Stomach (tissue), 9 donors: Measurements from ENCODE around the gene C10orf90. TPM values are rescaled to one million over a fixed set of nuclear protein-coding genes. Genes with fewer than 3 reads are reported as not detected.

Experiments used
- DNase-seq, 2 donors: peaks; one replicate each; pipeline versions ENCODE4 v3.0.0 to v3.0.0-alpha.2; 2013 to 2019
- H3K27ac ChIP-seq, 5 donors: fragments of 200-600 bp in 4 of 5; sonication (generic) in 4 of 5; one replicate each; pipeline ENCODE4 v1.5.1; 2013 to 2019; ENCODE audit warnings: mild to moderate bottlenecking in 1 of 5, moderate library complexity in 1 of 5
- H3K27me3 ChIP-seq, 3 donors: fragments of 200-600 bp; sonication (generic); one replicate each; pipeline ENCODE4 v1.5.1; 2017 to 2019; ENCODE audit warnings: mixed run types in 1 of 3
- H3K36me3 ChIP-seq, 4 donors: fragments of 200-600 bp; sonication (generic); 1 replicate in 3 of 4; 2 replicates in 1 of 4; pipeline ENCODE4 v1.5.1; 2016 to 2019
- H3K4me1 ChIP-seq, 4 donors: fragments of 200-600 bp; sonication (generic); one replicate each; pipeline ENCODE4 v1.5.1; 2016 to 2019
- H3K4me3 ChIP-seq, 4 donors: fragments of 200-600 bp; sonication (generic) in 3 of 4; one replicate each; pipeline ENCODE4 v1.5.1; 2016 to 2019; ENCODE audit warnings: mild to moderate bottlenecking in 1 of 4
- H3K9me3 ChIP-seq, 4 donors: fragments of 200-600 bp; sonication (generic); one replicate each; pipeline ENCODE4 v1.5.1; 2016 to 2019
- EP300 ChIP-seq: sonication (generic); formaldehyde crosslinking; IDR thresholded peaks from one replicate; pipeline ENCODE4 v1.6.1; 2017; ENCODE audit warnings: antibody characterized with exemption
- POLR2A ChIP-seq, 4 donors: fragments of 450-650 bp; IDR thresholded peaks; one replicate each; pipeline ENCODE4 v1.6.1; 2016; ENCODE audit warnings: antibody characterized with exemption in 4 of 4, control low read depth in 2 of 4, mild to moderate bottlenecking in 1 of 4, moderate library complexity in 1 of 4
- POLR2AphosphoS5 ChIP-seq, 3 donors: sonication (generic); formaldehyde crosslinking; IDR thresholded peaks; one replicate each; pipeline ENCODE4 v1.6.1; 2016; ENCODE audit warnings: antibody characterized with exemption in 3 of 3
- WGBS, 5 donors: extraction: QIAGEN DNeasy Blood & Tissue Kit in 3 of 5; methylation state at CpG; one replicate each; pipeline versions ENCODE4 v1.1.5 to v1.1.7; 2013 to 2018; 5-methylcytosine and 5-hydroxymethylcytosine counted together
- intact Hi-C: fragments of 100-400 bp; cut with DNase I; formaldehyde crosslinking; loops from one replicate; pipeline ENCODE4 v1.15.1; 2023; ENCODE audit warnings: low total_unique reads
- polyA plus RNA-seq, 3 donors: library from polyadenylated mRNA; stranded (reverse); fragments of 200-250 nt; gene quantifications; one replicate each; pipeline ENCODE4 v1.2.3, GENCODE V29; 2013
- total RNA-seq, 5 donors: library from RNA; depleted of rRNA; stranded (reverse); fragments of >200 nt; gene quantifications; one replicate each; pipeline versions ENCODE4 v1.1.0 to v1.2.3, GENCODE V29; 2014 to 2016
- TF ChIP-seq, protein P1 (sequence below), 7 experiments: fragments of 450-650 bp in 4 of 7; fragments of 200-600 bp in 3 of 7; sonication (generic) in 3 of 7; IDR thresholded peaks; one replicate each; pipeline ENCODE4 v1.5.1; 2016 to 2019; ENCODE audit warnings: antibody characterized with exemption in 7 of 7, control low read depth in 2 of 7, mild to moderate bottlenecking in 1 of 7
- donor health status: healthy with polysubstance abuse.
- donor health status: Bipolar disorder and iron deficiency.
- donor health status: healthy.

Gene C10orf90
- total and polyA plus RNA-seq, 8 donors: not detected

DNA sequence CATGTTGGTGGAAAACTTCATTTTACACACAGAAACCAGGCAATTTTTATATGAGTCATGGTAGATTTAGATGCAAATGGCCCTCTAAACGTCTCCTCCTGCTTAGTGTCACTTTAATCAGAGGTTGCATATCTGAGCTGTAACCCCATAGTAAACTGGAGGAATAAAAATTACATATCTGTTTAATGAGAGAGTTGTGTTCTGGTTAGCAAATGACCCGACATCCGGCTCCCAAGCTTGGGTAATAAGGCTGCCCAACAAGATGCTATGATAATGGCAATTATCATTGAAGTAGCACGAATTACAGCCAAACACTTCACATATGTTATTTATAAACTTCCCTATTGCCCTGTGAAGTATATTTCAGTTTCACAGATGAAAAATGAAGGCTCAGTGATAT, 271.6 kb downstream of the C10orf90 start:
- no peak overlapping the region for H3K4me3 ChIP-seq
- no peak for DNase-seq
- peaks cover 0 to 8% (median 0%) of the 10 kb centered on the region in 3 donors for H3K27me3 ChIP-seq
- no peaks in the 10 kb centered on the region for H3K4me1 ChIP-seq
- no peaks in the 10 kb centered on the region for H3K36me3 ChIP-seq
- TF ChIP-seq EP300 (no peak), POLR2AphosphoS5 (IDR thresholded peaks at IDR 0.05) (no peak), POLR2A (IDR thresholded peaks at IDR 0.05) (no peak)
- TF ChIP-seq, protein P1, sequence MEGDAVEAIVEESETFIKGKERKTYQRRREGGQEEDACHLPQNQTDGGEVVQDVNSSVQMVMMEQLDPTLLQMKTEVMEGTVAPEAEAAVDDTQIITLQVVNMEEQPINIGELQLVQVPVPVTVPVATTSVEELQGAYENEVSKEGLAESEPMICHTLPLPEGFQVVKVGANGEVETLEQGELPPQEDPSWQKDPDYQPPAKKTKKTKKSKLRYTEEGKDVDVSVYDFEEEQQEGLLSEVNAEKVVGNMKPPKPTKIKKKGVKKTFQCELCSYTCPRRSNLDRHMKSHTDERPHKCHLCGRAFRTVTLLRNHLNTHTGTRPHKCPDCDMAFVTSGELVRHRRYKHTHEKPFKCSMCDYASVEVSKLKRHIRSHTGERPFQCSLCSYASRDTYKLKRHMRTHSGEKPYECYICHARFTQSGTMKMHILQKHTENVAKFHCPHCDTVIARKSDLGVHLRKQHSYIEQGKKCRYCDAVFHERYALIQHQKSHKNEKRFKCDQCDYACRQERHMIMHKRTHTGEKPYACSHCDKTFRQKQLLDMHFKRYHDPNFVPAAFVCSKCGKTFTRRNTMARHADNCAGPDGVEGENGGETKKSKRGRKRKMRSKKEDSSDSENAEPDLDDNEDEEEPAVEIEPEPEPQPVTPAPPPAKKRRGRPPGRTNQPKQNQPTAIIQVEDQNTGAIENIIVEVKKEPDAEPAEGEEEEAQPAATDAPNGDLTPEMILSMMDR (IDR thresholded peaks at IDR 0.05): no peak
- intact Hi-C loops: no loop called here
- H3K9me3 ChIP-seq: no peaks in the 10 kb centered on the region
- WGBS, 5 donors: 64 to 72% (median 71%) methylated on average over 4 of the region's 4 CpGs
- H3K27ac ChIP-seq: no peak overlapping the region

DNA sequence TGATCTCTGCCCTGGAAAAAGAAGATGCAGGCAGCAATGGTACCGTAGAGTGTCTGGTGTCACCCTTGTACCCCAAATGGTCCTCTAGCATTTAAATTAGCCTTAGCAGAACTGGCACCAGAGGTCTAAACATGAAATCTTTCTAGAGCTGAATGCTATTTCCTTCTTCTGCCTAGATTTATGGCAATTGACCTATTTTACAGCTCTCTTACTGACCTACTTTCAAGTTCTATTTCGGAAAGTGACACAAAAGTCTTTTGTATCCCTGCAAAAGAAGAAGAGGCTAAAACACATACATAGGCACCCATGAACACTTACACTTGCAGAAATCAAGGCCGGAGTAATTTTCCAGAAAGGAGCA, 272.1 kb downstream of the C10orf90 start:
- Histone ChIP-seq H3K4me1 (no peaks in the 10 kb centered on the region), H3K4me3 (no peak overlapping the region), H3K27ac (no peak overlapping the region), H3K27me3 (peaks cover 0 to 8% (median 0%) of the 10 kb centered on the region in 3 donors), H3K9me3 (no peaks in the 10 kb centered on the region), H3K36me3 (no peaks in the 10 kb centered on the region)
- no peak for DNase-seq
- TF ChIP-seq POLR2AphosphoS5 (IDR thresholded peaks at IDR 0.05) (no peak), POLR2A (IDR thresholded peaks at IDR 0.05) (no peak), EP300 (no peak)
- TF ChIP-seq, protein P1 (IDR thresholded peaks at IDR 0.05): no peak
- 79 to 91% (median 81%) methylated on average over 3 of the region's 3 CpGs for WGBS, 5 donors
- intact Hi-C loops: no loop called here

DNA sequence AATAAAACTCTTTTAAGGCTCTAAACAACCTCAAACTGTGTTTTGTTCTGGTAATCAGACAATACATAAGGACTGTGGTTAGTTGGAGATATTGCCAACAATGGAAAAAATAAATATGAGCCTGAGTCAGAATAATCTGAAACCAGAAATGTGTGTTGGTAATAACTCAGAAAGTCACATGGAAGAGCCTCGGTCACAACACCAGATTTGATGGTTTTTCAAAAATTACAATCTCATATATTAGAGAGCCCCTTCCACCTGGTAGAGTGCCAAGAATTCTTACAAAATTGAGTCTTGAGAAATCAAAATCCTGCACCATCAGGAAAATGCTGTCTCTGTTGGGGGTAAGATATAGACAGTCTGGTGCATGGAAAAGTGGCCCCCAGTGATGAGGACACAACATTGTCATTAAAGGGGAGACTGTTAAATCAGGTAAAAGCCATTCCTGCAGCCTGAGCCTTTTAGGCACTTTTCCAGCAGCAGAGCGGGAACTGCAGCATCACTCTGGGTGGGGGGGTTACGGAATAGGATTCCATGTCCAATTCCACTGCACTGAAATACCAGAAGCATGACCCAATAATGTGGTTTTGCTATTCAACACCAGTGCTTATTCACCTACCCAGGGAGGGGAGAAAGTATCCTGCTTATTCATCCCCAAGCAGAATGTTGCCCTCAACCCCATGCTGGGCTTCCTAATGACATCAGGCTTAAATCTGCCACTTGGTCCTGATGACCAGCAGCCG, 272.7 kb downstream of the C10orf90 start:
- DNase-seq: no peak
- no peaks in the 10 kb centered on the region for H3K4me1 ChIP-seq
- intact Hi-C loops: no loop called here
- no peaks in the 10 kb centered on the region for H3K9me3 ChIP-seq
- H3K27ac ChIP-seq: no peak overlapping the region
- H3K4me3 ChIP-seq: no peak overlapping the region
- TF ChIP-seq POLR2A (IDR thresholded peaks at IDR 0.05) (no peak), EP300 (no peak), POLR2AphosphoS5 (IDR thresholded peaks at IDR 0.05) (no peak)
- TF ChIP-seq, protein P1 (IDR thresholded peaks at IDR 0.05): no peak
- H3K36me3 ChIP-seq: no peaks in the 10 kb centered on the region
- peaks cover 0 to 8% (median 0%) of the 10 kb centered on the region in 3 donors for H3K27me3 ChIP-seq
- 55 to 80% (median 77%) methylated on average over 4 of the region's 4 CpGs for WGBS, 5 donors

DNA sequence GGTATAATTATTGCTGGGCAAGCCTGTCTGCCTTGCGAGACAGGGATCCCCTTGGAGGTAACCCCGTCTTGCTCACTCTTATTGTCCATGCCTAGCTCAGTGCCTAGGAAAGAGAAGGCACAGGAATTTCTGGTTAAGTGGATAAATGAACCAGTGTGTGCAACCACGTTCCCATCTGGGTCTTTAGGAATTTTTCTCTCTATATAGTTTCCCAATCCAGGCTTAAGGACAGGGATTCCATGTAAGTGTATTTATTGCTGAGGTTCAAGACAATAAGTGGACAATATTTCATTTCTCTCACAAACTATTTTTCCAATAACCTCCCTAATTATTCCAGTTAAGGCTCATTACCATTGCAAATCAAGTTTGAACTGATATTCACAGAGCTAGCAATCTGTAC, 273.3 kb downstream of the C10orf90 start:
- Histone ChIP-seq H3K9me3 (no peaks in the 10 kb centered on the region), H3K27ac (no peak overlapping the region), H3K4me3 (no peak overlapping the region), H3K36me3 (no peaks in the 10 kb centered on the region), H3K4me1 (no peaks in the 10 kb centered on the region), H3K27me3 (peaks cover 0 to 11% (median 0%) of the 10 kb centered on the region in 3 donors)
- no peak for DNase-seq
- intact Hi-C loops: no loop called here
- no peak for TF ChIP-seq POLR2A (IDR thresholded peaks at IDR 0.05)
- TF ChIP-seq POLR2AphosphoS5 (IDR thresholded peaks at IDR 0.05): no peak
- TF ChIP-seq, protein P1 (IDR thresholded peaks at IDR 0.05): no peak
- TF ChIP-seq EP300: no peak
- 78 to 86% (median 81%) methylated on average over 3 of the region's 3 CpGs for WGBS, 5 donors
